NCI-H1930 (cell line): ENCODE results near the gene PMEPA1.

Source experiments
- DNase-seq, 2 experiments: peaks; one replicate each; lab custom pipeline; 2025; lab: John Stamatoyannopoulos, UW

PMEPA1 gene

DNA sequence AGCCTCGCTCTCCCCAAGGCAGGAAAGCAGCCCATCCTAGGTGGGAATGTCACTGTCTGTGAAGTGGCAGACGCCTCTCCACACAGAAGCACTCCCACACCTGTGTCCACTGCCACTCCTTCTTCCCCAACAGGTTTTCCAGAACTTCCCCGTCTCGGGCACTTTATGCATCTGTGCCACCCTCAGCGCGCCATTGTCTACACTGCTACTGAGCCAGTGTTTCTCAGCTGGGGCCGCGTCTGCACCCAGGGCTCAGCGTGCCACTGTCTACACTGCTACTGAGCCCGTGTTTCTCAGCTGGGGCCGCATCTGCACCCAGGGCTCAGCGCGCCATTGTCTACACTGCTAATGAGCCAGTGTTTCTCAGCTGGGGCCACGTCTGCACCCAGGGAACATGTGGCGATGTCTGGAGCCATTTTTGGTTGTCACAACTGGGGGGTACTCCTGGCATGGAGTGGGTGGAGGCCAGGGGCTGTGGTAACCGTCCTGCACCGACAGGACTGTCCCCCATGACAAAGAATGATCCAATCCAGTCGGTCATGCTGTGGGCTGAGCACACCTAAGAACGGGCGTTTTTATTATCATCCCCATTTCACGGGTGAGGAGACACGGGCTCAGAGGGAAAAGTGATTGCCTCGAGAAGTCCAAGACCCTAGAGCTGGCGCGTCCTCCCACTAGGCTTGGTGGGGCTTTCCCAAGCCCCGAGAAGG lies 47.9 kb downstream of the PMEPA1 start:
- DNase-seq: no peak

DNA sequence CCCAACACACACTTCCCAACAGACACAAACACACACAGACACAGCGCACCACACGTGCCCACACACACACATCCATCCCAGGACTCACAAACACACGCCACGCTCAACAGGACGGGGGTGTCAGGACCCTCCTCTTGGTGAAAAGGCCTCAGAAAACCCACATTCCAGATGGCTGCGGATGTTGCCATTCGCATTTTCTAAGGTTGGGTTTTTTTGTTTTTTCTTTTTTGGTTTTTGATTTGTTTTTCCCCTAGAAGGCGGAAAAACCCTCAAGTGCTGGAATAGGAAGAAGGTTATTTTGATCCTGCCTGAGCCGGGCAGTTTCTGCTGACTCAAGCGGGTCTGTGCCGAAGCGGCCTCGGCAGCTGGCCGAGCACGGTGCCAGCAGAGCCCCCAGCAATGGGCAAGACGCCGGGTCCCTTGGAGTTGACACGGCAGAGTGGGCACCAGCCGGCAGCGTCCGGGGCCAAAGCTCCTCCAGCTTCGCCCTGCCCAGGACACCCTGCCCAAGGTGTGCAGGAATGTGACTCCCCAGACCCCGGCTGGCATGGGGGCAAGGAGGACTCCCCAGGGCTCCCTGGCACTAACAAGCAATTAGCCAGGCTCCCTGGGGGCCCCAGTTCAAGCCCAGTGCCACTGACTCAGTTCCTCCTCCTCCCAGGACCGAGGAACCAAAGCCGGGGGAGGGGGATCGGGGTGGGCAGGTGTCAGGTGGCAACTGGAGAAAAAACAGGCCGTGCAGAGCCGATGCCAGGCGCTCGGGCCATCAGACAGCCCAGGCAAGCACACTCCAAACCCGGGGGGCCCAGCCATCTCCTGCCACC lies 48.7 kb downstream of the PMEPA1 start:
- no peak for DNase-seq

GRCh38 chr20:57660181-57660921 lies 49.5 kb downstream of the PMEPA1 start:
- no peak for DNase-seq

DNA sequence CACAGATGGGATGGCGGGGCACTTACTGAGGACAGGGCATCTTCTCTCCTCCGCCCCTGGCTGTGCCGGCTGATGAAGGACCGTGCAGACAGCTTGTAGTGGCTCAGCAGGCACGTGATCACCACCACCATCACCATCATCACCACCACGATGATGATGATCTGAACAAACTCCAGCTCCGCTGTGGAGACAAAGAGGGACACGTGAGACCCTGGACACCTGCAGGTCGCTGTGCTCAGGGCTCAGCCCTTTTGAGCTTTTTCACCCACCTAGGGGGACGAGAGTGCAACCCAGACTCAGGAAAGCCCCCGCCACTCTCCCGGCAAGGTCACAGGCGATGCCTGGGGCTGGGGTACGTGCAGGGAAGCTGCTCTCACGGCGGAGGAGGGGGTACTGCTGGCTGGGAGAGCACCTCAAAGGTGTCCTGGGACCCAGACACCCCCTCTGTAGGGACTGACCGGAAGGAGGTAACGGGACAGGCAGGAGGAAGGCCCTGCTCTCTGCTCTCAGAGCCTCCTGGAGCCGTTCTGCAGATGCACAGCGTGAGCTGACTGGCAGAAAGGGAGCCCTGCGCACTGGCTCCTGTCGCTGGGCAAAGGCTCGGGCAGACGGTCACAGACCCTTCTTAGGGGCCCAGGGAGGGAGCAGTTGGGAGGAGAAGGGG lies 50.2 kb downstream of the PMEPA1 start:
- no peak for DNase-seq

- no peak for DNase-seq
Measured at GRCh38 chr20:57658833-57659516, 50.8 kb downstream of the PMEPA1 start.

DNA sequence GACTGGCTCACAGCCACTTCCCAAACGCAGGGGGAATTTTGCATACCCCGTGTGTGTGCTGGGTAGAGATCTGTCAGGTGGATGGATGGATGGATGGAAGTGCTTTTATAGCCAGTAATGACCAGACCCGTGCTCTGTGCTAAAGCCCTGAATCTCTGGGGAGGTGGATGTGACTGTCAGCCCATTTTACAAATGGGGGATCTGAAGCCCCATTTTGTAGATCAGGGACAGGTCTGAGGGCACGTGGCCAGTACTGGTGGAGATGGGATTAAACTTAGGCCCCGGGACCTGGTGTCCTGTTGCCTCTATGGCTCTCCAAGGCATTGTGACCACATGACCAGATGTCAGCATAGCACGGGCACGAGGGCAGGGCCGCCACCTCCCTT lies 51.4 kb downstream of the PMEPA1 start:
- no peak for DNase-seq

DNA sequence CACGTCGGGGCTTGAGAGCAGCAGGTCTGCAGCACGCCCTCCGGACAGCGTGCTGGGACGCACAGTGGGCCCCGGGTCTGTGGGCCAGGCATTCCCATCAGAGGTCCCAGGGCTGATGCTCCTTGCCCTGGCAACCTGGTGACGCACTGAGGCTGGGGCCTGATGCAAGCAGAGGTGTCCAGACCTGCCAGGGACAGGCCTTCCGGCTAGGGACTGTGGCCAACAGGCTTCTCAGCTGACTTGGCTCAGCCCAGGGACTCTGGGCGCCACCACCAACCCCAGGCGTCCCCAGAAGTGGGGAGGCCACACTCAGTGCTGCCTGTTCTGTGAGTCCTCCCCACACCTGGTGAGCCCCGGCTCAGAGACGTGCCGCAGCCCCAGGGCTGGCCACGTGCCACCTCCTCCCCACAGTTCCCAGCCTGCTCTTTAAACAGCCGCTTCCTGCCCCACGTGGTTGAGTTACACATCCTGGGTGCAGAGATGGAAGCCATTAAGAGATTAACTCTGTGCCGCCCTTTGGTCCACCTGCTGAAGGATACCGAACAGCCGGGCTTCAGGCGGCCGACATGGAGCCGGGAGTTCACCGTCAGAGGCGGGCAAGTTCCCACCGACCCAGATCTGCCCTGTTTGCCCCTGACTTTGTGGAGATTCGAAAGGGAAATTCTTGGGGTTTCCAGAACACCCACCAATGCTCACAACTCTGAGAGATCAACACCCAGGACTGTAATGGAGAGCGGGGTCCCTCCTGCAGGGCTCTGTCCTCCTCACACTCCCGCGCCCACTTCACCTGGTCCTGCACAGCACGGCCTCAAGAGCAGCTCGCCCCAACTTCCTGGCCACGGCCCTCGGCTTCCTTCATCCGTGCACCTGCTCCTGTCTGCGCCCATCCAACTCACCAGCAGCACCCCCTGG lies 52.0 kb downstream of the PMEPA1 start:
- DNase-seq: no peak

DNA sequence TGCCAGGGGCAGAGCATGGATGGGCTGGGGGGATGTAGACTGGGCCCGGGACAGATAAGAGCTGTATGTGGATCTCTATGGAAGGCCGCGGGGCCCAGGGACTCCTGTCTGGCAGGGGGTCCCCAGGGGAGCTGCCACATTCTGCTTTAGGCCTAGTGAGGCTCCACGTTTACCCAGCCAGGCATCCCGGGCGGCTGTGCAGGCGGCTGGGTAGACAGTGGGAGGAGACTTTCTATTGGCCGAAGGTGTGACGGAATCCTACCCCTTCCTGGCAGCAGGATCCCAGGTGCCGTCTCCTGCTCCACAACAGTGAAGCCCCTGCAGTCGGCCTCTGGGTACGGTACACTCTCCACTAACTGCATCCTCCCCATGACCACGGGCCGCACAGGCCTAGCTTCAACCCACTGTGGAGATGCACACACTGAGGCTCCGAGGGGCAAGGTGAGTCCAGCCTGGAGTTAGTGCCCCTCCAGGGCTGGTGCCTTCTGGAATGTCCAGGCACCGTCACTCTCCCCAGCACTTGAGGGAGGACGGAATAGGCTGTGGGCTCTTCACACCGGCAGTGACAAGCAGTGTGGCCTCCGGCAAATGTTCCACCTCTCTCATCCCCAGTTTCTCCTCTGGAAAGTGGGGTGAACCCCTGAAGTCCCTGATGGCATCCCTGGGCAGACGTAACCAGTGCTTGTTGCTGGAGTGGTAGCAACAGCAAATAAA lies 52.8 kb downstream of the PMEPA1 start:
- no peak for DNase-seq

GRCh38 chr20:57656252-57656820 lies 53.5 kb downstream of the PMEPA1 start:
- no peak for DNase-seq

- DNase-seq: no peak
Measured at GRCh38 chr20:57655809-57656155, 54.0 kb downstream of the PMEPA1 start.

- DNase-seq: no peak
Measured at GRCh38 chr20:57654998-57655808, 54.6 kb downstream of the PMEPA1 start.

DNA sequence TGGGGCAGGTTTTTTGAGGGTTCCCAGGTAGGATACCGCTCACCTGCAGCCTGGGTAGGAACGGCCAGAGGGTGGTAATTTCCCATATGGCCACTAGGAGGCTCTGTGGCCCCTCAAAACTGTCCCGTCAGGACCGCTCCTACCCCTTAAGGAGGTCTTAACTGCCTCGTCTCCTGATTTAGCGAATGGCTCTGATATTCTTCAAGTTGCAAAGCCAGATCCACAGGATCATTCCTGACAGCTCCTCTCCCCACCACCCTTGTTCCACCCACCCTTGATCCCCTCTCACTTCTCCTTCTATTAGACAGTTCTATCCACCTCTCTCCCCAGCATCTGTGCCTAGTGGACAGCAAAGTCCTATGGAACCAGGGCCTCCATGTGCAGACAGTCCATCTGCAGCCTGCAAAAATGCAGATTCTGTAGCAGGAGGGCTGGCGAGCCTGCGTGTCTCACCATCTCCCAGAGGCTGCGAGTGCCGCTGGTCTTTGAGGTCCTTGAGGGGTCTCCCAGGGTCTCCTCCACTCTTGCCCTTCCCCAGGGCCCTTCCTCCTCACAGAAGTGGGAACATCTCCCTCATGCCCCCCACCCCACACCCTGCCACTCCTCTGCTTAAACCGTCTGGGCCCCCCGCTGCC lies 55.3 kb downstream of the PMEPA1 start:
- DNase-seq: peak; percentile 5 to 45

GRCh38 chr20:57653910-57654309 lies 55.9 kb downstream of the PMEPA1 start:
- DNase-seq: no peak

GRCh38 chr20:57653546-57653900 lies 56.3 kb downstream of the PMEPA1 start:
- DNase-seq: no peak

DNA sequence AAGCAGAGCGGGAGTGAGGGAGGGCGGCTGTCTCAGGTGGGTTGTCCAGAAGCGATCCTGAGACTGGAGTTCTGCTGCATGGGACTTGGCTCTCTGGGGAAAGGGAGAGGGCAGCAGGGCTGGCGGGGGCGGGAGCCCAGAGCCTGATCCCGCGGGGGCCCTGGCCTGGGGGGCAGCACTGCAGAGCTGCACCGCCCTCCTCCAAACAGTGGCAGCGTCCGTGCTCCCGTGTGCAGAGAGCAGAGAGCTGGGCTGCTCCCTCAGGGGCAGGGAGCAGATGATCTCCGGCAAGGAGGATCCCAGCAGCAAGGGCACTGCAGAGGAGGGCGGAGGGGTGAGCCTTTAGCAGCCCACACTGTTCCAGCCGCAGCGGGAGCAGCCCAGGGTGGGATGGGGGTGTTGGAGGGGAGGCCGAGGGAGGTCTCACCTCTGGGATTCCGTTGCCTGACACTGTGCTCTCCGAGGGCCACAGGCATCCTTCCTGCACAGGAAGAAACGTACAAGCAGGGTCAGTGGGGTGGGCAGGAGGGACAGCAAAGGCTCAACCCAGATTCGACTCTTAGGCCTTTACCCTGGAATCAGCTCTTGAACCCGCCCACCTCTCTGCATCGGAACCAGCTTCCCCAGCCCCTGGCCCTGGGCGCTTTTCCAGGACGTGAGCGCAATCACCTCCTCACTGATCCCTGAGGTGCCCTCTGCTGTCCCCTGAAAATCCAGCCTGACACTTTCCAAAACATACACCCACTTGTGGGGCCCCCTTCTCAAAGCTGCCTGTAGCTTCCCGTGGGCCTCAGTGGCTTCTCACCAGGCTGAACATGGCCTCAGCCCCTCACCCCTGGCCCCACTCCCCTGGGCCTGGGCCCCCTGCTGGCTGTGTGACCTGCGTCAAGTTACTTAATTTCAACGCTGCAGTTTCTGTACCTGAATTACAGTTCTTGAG lies 56.9 kb downstream of the PMEPA1 start:
- DNase-seq: no peak

DNA sequence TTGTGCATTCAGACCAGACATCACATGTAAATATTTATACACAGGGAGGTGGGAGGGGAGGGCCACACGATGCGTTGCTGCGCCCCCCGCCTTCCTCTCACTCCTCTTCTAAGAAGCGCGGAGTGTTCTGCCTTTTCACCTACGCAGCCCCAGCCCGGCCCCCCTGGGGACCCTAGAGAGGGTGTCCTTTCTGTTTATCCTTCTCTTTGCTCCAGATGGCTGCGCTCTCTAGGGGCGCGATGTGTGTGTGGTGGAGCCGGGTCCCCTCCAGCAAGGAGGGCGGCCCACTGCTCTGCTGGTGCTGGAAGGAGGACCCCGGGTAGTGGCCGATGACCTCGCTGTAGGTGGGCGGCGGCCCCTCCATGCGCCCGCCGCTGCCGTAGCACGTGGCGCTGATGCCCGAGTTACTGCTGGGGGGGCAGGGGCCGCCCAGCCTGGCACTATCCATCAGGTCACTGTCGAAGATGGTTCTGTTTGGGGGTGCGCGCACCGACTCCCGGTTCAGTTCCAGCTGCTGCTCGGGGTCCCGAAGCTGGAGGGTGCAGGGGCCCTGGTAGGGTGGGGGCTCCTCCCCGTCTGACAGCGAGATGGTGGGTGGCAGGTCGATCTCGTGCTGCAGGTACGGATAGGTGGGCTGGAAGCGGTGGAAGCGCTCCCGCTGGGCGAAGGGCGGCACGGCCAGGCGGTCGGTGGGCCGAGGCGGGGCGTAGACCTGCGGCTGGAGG lies 57.8 kb downstream of the PMEPA1 start:
- no peak for DNase-seq
